ENCODE measurements around the gene NMRAL1. TPM values are rescaled to one million over a fixed set of nuclear protein-coding genes. Genes with fewer than 3 reads are reported as not detected.
A peak's percentile ranks its signal among the peaks of the same experiment; 100 is the strongest.

NMRAL1 gene
- total RNA-seq, 1 donor from 2014 or later = 62.7 TPM

- Histone ChIP-seq H3K36me3 (ENCODE audit: control insufficient read depth, insufficient read depth, low read length) (peaks cover 7% of the 10 kb centered on the region), H3K4me3 (ENCODE audit: low read depth, low read length) (no peak overlapping the region), H3K27me3 (ENCODE audit: control insufficient read depth, insufficient read depth, low read length) (no peaks in the 10 kb centered on the region)
- no peak for DNase-seq (ENCODE audit: low read depth)
- no peak for FAIRE-seq
- TF ChIP-seq CTCF (IDR thresholded peaks at IDR 0.05; ENCODE audit: insufficient read depth, low read length, severe bottlenecking) = peak; percentile 77
Measured at GRCh38 chr16:4517812-4518680, 43.6 kb upstream of the NMRAL1 start.

GRCh38 chr16:4515611-4516233, 41.3 kb upstream of the NMRAL1 start:
- DNase-seq (ENCODE audit: low read depth) (no peak), FAIRE-seq (no peak)
- TF ChIP-seq CTCF (IDR thresholded peaks at IDR 0.05; ENCODE audit: insufficient read depth, low read length, severe bottlenecking) = no peak
- H3K27me3 ChIP-seq (ENCODE audit: control insufficient read depth, insufficient read depth, low read length) = no peaks in the 10 kb centered on the region
- H3K36me3 ChIP-seq (ENCODE audit: control insufficient read depth, insufficient read depth, low read length) = peaks cover 16% of the 10 kb centered on the region
- H3K4me3 ChIP-seq (ENCODE audit: low read depth, low read length) = no peak overlapping the region

GRCh38 chr16:4514606-4515005, 40.2 kb upstream of the NMRAL1 start:
- Histone ChIP-seq H3K27me3 (ENCODE audit: control insufficient read depth, insufficient read depth, low read length) (no peaks in the 10 kb centered on the region), H3K36me3 (ENCODE audit: control insufficient read depth, insufficient read depth, low read length) (peaks cover 23% of the 10 kb centered on the region), H3K4me3 (ENCODE audit: low read depth, low read length) (no peak overlapping the region)
- no peak for TF ChIP-seq CTCF (IDR thresholded peaks at IDR 0.05; ENCODE audit: insufficient read depth, low read length, severe bottlenecking)
- no peak for FAIRE-seq
- no peak for DNase-seq (ENCODE audit: low read depth)

- FAIRE-seq (no peak), DNase-seq (ENCODE audit: low read depth) (no peak)
- no peak overlapping the region for H3K4me3 ChIP-seq (ENCODE audit: low read depth, low read length)
- H3K36me3 ChIP-seq (ENCODE audit: control insufficient read depth, insufficient read depth, low read length) = peaks cover 28% of the 10 kb centered on the region
- H3K27me3 ChIP-seq (ENCODE audit: control insufficient read depth, insufficient read depth, low read length) = no peaks in the 10 kb centered on the region
- no peak for TF ChIP-seq CTCF (IDR thresholded peaks at IDR 0.05; ENCODE audit: insufficient read depth, low read length, severe bottlenecking)
Measured at GRCh38 chr16:4513881-4514280, 39.5 kb upstream of the NMRAL1 start.

GRCh38 chr16:4513086-4513860, 38.8 kb upstream of the NMRAL1 start:
- peaks cover 31% of the 10 kb centered on the region for H3K36me3 ChIP-seq (ENCODE audit: control insufficient read depth, insufficient read depth, low read length)
- H3K27me3 ChIP-seq (ENCODE audit: control insufficient read depth, insufficient read depth, low read length) = no peaks in the 10 kb centered on the region
- no peak for FAIRE-seq
- TF ChIP-seq CTCF (IDR thresholded peaks at IDR 0.05; ENCODE audit: insufficient read depth, low read length, severe bottlenecking) = no peak
- H3K4me3 ChIP-seq (ENCODE audit: low read depth, low read length) = no peak overlapping the region
- no peak for DNase-seq (ENCODE audit: low read depth)

All from bronchial epithelial cell (primary cell).